Neural cell (in vitro differentiated cells): ENCODE results near the gene EPOP. TPM values are rescaled to one million over a fixed set of nuclear protein-coding genes. Genes with fewer than 3 reads are reported as not detected.

Experiments used
- H2AFZ ChIP-seq: fragments of 200-600, 300-800 bp; sonication (generic), shearing (Covaris generic); 2 replicates; pipeline ENCODE4 v1.6.0; 2014; ENCODE audit warnings: low read depth, mild to moderate bottlenecking, antibody characterized with exemption, low read length, moderate library complexity
- H3F3A ChIP-seq: fragments of 200-600 bp; shearing (Covaris generic); 2 replicates; pipeline ENCODE4 v1.6.1; 2016; ENCODE audit warnings: mild to moderate bottlenecking, moderate library complexity, mixed read lengths, antibody characterized with exemption, low read length; ENCODE audit not compliant: insufficient read depth, poor library complexity, severe bottlenecking
- H3K27ac ChIP-seq: fragments of 200-600, 300-800 bp; sonication (generic), shearing (Covaris generic); 2 replicates; pipeline ENCODE4 v1.5.1; 2014; ENCODE audit warnings: mild to moderate bottlenecking, low read length, moderate library complexity
- H3K27me3 ChIP-seq: fragments of 300-800, 200-600 bp; sonication (generic), shearing (Covaris generic); 2 replicates; pipeline ENCODE4 v1.6.0; 2014; ENCODE audit warnings: mild to moderate bottlenecking, low read depth, low read length, moderate library complexity; ENCODE audit not compliant: insufficient read depth
- H3K36me3 ChIP-seq: fragments of 300-800, 200-600 bp; sonication (generic), shearing (Covaris generic); 2 replicates; pipeline ENCODE4 v1.5.1; 2014; ENCODE audit warnings: mild to moderate bottlenecking, antibody characterized with exemption, low read length, moderate library complexity; ENCODE audit not compliant: insufficient read depth
- H3K4me2 ChIP-seq: fragments of 300-800, 200-600 bp; sonication (generic), shearing (Covaris generic); 2 replicates; pipeline ENCODE4 v1.6.0; 2014; ENCODE audit warnings: mild to moderate bottlenecking, low read length
- H3K4me3 ChIP-seq: fragments of 300-800, 200-600 bp; sonication (generic), shearing (Covaris generic); 2 replicates; pipeline ENCODE4 v1.5.1; 2014; ENCODE audit warnings: mild to moderate bottlenecking, low read length, moderate library complexity
- H3K79me2 ChIP-seq: fragments of 200-600 bp; shearing (Covaris generic); replicated peaks from 2 replicates; pipeline ENCODE4 v1.6.0; 2014; ENCODE audit warnings: mild to moderate bottlenecking, low read length, moderate library complexity; ENCODE audit not compliant: insufficient read depth
- H3K9ac ChIP-seq: fragments of 300-800, 200-600 bp; sonication (generic), shearing (Covaris generic); 2 replicates; pipeline ENCODE4 v1.6.1; 2016; ENCODE audit warnings: mild to moderate bottlenecking, low read length, mixed read lengths
- H3K9me2 ChIP-seq: fragments of 200-600 bp; shearing (Covaris generic); 2 replicates; pipeline ENCODE4 v1.6.1; 2016; ENCODE audit warnings: mild to moderate bottlenecking, low read length, mixed read lengths; ENCODE audit not compliant: insufficient read depth
- H3K9me3 ChIP-seq: fragments of 200-600, 300-800 bp; sonication (generic), shearing (Covaris generic); 2 replicates; pipeline ENCODE4 v1.6.1; 2016; ENCODE audit warnings: mild to moderate bottlenecking, mixed run types, low read length, moderate library complexity, mixed read lengths
- H4K20me1 ChIP-seq: fragments of 200-600 bp; shearing (Covaris generic); 2 replicates; pipeline ENCODE4 v1.6.1; 2016; ENCODE audit warnings: mild to moderate bottlenecking, mixed run types; ENCODE audit not compliant: insufficient read depth
- CTCF ChIP-seq: fragments of 450-650 bp; IDR thresholded peaks from 2 replicates; pipeline ENCODE4 v1.5.1; 2014; ENCODE audit warnings: antibody characterized with exemption, mild to moderate bottlenecking, moderate library complexity; ENCODE audit not compliant: poor library complexity, severe bottlenecking
- EP300 ChIP-seq: fragments of 450-650 bp; conservative IDR thresholded peaks from 2 replicates; pipeline ENCODE4 v1.6.1; 2014; ENCODE audit warnings: antibody characterized with exemption, mild to moderate bottlenecking, moderate library complexity; ENCODE audit not compliant: poor library complexity, severe bottlenecking
- EZH2 ChIP-seq: fragments of 200-600, 300-800 bp; shearing (Covaris generic), sonication (generic); IDR thresholded peaks from 2 replicates; pipeline ENCODE4 v1.6.1; 2014; ENCODE audit warnings: antibody characterized with exemption, low read length, borderline replicate concordance, mild to moderate bottlenecking; ENCODE audit not compliant: insufficient read depth, poor library complexity, severe bottlenecking
- MXI1 ChIP-seq: fragments of 450-650 bp; conservative IDR thresholded peaks from 2 replicates; pipeline ENCODE4 v1.6.1; 2014; ENCODE audit warnings: antibody characterized with exemption, mild to moderate bottlenecking; ENCODE audit not compliant: poor library complexity, severe bottlenecking
- POLR2AphosphoS5 ChIP-seq: IDR thresholded peaks from 2 replicates; pipeline ENCODE4 v1.6.1; 2012
- RAD21 ChIP-seq: fragments of 450-650 bp; conservative IDR thresholded peaks from 2 replicates; pipeline ENCODE4 v1.6.1; 2014; ENCODE audit warnings: antibody characterized with exemption, mild to moderate bottlenecking, moderate library complexity
- REST ChIP-seq: IDR thresholded peaks from 2 replicates; pipeline ENCODE4 v1.6.1; 2012; ENCODE audit warnings: borderline replicate concordance
- SMC3 ChIP-seq: fragments of 450-650 bp; conservative IDR thresholded peaks from 2 replicates; pipeline ENCODE4 v1.6.1; 2014; ENCODE audit warnings: antibody characterized with exemption, mild to moderate bottlenecking, moderate library complexity; ENCODE audit not compliant: poor library complexity
- TAF1 ChIP-seq: IDR thresholded peaks from 2 replicates; pipeline ENCODE4 v1.6.1; 2012; ENCODE audit warnings: low read depth
- polyA plus RNA-seq: library from polyadenylated mRNA; depleted of rRNA; stranded (reverse); fragments of >200 nt; gene quantifications from 2 replicates; pipeline ENCODE4 v1.2.3, GENCODE V29; 2014

EPOP gene
- polyA plus RNA-seq, 1 donor from 2014 or later = 1.1 TPM

GRCh38 chr17:38660097-38661025 is 14.4 kb downstream of the EPOP start:
- H3F3A ChIP-seq = no peaks in the 10 kb centered on the region
- no peak overlapping the region for H3K4me2 ChIP-seq
- TF ChIP-seq EP300 (no peak), POLR2AphosphoS5 (no peak), EZH2 (no peak), TAF1 (no peak), CTCF (no peak), REST (no peak), SMC3 (no peak)
- no peaks in the 10 kb centered on the region for H3K9me2 ChIP-seq
- H3K27ac ChIP-seq = no peak overlapping the region
- no peaks in the 10 kb centered on the region for H4K20me1 ChIP-seq
- H2AFZ ChIP-seq = no peak overlapping the region
- no peaks in the 10 kb centered on the region for H3K79me2 ChIP-seq
- no peak overlapping the region for H3K4me3 ChIP-seq
- no peaks in the 10 kb centered on the region for H3K36me3 ChIP-seq
- no peak overlapping the region for H3K9ac ChIP-seq
- H3K9me3 ChIP-seq = no peaks in the 10 kb centered on the region
- no peaks in the 10 kb centered on the region for H3K27me3 ChIP-seq

GRCh38 chr17:38659415-38659814 is 15.3 kb downstream of the EPOP start:
- no peaks in the 10 kb centered on the region for H3K9me3 ChIP-seq
- no peaks in the 10 kb centered on the region for H3K79me2 ChIP-seq
- no peak for TF ChIP-seq TAF1
- no peak for TF ChIP-seq CTCF
- TF ChIP-seq SMC3 = no peak
- no peak for TF ChIP-seq EP300
- no peak for TF ChIP-seq RAD21
- no peak for TF ChIP-seq MXI1
- TF ChIP-seq POLR2AphosphoS5 = no peak
- TF ChIP-seq EZH2 = no peak
- TF ChIP-seq REST = no peak
- H3K9ac ChIP-seq = no peak overlapping the region
- H3F3A ChIP-seq = no peaks in the 10 kb centered on the region
- H3K36me3 ChIP-seq = no peaks in the 10 kb centered on the region
- no peaks in the 10 kb centered on the region for H4K20me1 ChIP-seq
- no peak overlapping the region for H2AFZ ChIP-seq
- no peaks in the 10 kb centered on the region for H3K9me2 ChIP-seq
- H3K4me2 ChIP-seq = no peak overlapping the region
- H3K4me3 ChIP-seq = no peak overlapping the region
- H3K27me3 ChIP-seq = no peaks in the 10 kb centered on the region
- no peak overlapping the region for H3K27ac ChIP-seq
